Stimulated activated CD8-positive, alpha-beta memory T cell treated with anti-CD3 and anti-CD28 coated beads, Interleukin-4, amount 100 ng/mL, for 1 hour (primary cell): ENCODE results near the gene CAPG.

Source experiments
- DNase-seq, 2 donors: peaks; one replicate each; pipeline ENCODE4 v3.0.0-alpha.2; 2020; ENCODE audit warnings: low read depth in 2 of 2, low spot score in 1 of 2

The CAPG gene

DNA sequence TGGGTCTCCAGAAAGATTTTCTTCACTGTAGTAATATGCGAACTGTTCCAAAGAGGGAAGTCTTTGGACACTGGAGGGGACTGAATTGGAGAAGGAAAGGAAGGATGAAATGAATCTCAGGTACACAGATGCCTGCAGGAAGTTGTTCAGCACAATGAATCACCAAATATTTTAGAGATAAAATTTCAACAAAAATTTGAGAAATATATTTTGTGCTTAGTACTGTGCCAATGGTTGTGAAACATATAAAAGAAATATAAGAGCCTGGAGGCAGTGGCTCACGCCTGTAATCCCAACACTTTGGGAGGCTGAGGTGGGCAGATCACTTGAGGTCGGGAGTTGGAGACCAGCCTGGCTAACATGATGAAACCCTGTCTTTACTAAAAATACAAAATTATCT, 52.4 kb downstream of the CAPG start:
- no peak for DNase-seq

DNA sequence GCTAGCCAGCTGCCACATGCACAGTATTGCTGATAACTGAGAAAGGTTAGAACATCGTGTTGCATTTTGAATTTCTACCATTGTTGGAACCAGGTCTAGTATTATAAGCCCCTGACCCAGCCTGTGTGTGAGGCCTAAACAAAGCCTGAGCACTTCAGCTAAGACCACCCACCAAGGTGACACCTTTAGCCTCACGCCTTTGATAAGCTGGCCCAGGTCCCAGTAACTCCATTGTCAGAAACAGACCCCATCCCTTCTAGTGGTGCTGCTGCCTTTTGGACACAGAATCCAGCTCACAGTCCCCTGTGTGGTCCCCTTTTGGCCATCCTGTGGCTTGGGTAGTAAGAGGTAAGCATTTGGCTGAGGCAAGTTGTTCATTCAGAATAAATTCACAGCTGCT, 54.0 kb downstream of the CAPG start:
- no peak for DNase-seq

DNA sequence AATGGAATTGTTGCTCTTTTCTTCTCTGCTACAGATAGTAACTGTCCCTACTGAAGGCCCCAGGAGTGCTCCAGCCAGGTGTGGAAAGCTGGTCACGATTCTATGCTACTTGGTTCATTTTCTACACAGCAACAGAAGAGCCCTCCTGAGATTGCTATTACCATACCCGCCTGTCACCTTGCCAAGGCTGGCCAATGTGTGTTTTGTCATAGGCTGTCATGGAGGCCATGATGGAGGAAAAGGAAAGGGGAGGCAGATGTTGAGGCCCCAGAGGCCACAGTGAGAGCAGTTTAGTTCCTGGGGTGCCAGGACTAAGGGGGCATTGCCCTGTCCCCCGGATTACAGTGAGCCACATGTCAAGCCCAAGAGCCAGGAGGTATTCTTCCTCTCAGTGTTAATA, 54.6 kb downstream of the CAPG start:
- no peak for DNase-seq

DNA sequence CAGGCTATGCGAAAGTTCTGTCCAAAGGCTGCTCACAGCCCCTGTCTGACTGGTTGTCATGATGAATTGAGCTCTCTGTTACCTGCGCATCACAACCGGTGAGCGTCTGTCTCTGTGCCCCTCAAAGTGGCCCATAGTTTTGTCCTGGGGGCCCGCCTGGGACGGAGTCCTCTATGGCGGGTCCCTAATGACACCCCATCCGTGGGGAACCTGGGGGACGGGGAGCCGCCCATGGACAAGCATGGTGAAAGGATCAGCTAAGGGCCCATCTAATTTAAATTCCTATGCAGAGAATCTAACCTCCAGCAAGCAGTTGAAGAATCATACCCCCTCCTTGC, 55.1 kb downstream of the CAPG start:
- DNase-seq: no peak

DNA sequence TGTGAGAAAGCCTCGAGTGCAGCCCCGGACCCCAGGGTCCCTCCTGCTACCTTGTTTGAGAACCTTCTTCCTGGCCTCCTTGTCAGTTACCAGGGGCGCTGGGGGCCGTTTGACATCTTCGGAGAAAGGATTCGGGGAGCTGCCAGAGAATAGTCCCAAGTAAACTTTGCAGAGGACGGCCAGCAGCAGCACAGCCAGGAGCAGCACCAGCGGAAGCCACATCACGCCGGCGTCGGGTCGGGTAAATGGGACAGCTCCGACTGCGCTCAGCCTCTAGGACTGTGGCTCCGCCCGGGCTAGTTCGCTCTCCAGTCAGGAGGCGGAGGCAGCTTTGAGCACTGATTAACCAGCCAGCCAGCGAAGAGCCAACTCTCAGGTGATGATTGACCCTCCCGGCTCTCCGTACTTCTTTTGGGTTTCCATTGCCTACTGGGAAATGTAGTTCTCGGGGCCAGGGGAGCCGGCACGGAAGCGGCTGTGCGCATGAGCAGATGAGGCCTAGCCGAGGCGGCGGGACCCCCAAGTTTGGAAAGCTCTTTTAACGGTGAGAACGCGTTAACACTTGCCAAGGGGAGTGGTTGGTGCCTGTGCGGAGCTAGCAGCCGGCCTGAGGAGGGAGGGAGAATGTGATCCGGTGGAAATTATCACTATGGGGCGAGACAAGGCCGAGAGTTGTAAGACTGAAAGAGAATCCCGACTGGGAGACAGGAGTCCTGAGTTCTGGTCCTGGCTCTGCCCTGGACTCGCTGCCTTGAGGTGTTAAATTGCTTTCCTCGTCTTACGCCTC, 55.7 kb downstream of the CAPG start, which contains the start of the genes ELMOD3 and RETSAT:
Gene ELMOD3 (plus strand): TSS at position 484 of the 787 bp plus-strand sequence. CDS start 2,430 bp downstream, outside the sequence.
Gene RETSAT (minus strand): TSS at position 243 of the 787 bp plus-strand sequence. CDS start 21 bp downstream, at position 222.
- DNase-seq: peak; percentile 90 to 92

DNA sequence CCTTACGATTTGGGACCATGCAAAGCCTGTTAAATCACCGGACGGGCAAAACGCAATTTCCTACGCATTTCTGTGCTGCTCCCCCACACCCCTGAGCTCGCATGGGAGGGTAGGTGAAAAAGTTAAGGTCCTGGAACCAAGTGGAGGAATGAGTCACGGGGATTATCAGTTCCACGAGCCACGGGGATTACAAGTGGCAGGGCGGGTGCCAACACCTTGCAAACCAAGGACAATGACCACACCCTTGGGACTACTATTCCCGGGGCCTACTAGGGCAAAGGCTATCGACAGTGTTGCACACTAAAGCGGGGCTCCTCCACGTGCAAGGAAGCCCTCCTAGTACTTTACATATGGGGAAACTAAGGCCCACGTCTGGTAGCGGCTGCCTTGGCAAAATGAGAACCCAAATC, 56.3 kb downstream of the CAPG start:
- no peak for DNase-seq

DNA sequence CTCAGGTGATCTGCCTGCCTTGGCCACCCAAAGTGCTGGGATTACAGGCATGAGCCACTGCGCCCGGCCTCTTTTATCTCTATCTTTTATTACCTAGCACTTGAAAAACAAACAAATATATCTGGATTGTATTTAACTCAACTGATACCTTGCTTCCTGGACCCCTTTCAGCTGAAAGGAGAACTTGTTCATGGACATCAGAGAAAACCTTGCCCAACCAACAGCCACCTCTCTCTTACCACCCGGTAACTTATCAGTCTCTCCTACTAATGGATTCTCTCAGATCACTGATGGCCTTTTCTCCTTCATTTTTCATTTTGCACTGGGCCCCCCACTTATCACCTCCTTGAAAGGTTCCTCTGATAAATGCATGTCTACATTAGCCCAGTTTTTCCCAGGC, 62.6 kb downstream of the CAPG start:
- DNase-seq: no peak
